Chondrocyte (in vitro differentiated cells): ENCODE measurements around the gene ZNF740. TPM values are rescaled to one million over a fixed set of nuclear protein-coding genes. Genes with fewer than 3 reads are reported as not detected.
A peak's percentile ranks its signal among the peaks of the same experiment; 100 is the strongest.

Experiments
- DNase-seq: peaks from one replicate; pipeline ENCODE4 v3.0.0; 2021; ENCODE audit warnings: mixed read lengths, low spot score
- H3K27ac Mint-ChIP-seq: one replicate; pipeline ENCODE4 v1.8.0; 2021; ENCODE audit warnings: mild to moderate bottlenecking, moderate library complexity, mixed read lengths; ENCODE audit not compliant: unreplicated experiment
- H3K27me3 Mint-ChIP-seq: 2 replicates; pipeline ENCODE4 v1.8.0; 2021; ENCODE audit warnings: low read depth, mixed read lengths
- H3K36me3 Mint-ChIP-seq: 2 replicates; pipeline ENCODE4 v1.8.0; 2021; ENCODE audit warnings: low read depth, mixed read lengths
- H3K4me1 Mint-ChIP-seq: 2 replicates; pipeline ENCODE4 v1.8.0; 2021; ENCODE audit warnings: low read depth, mild to moderate bottlenecking, mixed read lengths
- H3K4me3 Mint-ChIP-seq: one replicate; pipeline ENCODE4 v1.8.0; 2021; ENCODE audit warnings: mild to moderate bottlenecking, moderate library complexity, mixed read lengths; ENCODE audit not compliant: unreplicated experiment
- H3K9me3 Mint-ChIP-seq: 2 replicates; pipeline ENCODE4 v1.8.0; 2021; ENCODE audit warnings: low read depth, mixed read lengths
- CTCF ChIP-seq: fragments of 200-600 bp; sonication (generic); IDR thresholded peaks from 2 replicates; pipeline ENCODE4 v1.5.0; 2021; ENCODE audit warnings: antibody characterized with exemption, mild to moderate bottlenecking, moderate library complexity
- total RNA-seq: library from RNA; stranded (reverse); gene quantifications from 3 replicates; pipeline ENCODE4 v1.2.1, GENCODE V29; 2021

The ZNF740 gene
- total RNA-seq, 1 donor from 2014 or later, result 36.7 TPM

DNA sequence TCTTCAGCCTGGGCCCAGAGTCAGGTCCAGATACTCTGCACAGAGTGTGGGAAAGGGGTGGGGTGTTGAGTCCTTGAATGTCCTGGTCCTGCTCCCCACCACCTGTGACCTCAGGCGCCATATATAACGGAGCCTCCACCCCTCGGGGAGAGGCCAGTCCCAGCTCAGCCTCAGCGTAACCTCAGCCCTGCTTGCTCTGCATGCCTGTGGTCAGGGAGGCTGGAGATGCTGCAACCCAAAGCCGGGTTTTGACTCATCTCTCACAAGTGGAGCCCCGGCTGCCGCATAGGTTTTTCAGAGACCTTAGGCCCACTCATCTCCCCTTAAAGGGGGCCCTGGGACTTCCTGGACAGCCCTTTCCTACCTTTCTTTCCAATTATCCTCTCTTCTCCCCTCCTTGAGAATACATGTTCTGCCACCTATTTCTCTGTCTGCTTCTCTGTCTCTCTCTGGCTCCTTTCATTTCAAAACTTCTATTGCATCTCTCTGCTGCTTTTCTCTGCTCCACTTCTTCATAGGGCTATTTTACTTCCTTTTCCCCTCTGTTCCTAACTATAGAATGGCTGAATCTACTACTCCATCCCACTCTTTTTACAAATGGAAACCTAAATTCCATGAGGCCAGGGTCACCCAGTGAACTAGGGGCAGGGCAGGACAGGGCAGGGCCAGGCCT, 25.4 kb downstream of the ZNF740 start:
- no peak for TF ChIP-seq CTCF
- H3K9me3 Mint-ChIP-seq, result no peaks in the 10 kb centered on the region
- H3K27ac Mint-ChIP-seq, result peak overlapping the region; percentile 33
- no peaks in the 10 kb centered on the region for H3K27me3 Mint-ChIP-seq
- no peak overlapping the region for H3K4me3 Mint-ChIP-seq
- H3K36me3 Mint-ChIP-seq, result no peaks in the 10 kb centered on the region
- H3K4me1 Mint-ChIP-seq, result peaks cover 18% of the 10 kb centered on the region
- no peak for DNase-seq

- Mint-ChIP-seq H3K36me3 (peaks cover 6% of the 10 kb centered on the region), H3K9me3 (no peaks in the 10 kb centered on the region), H3K4me3 (no peak within 1 kb of the TSS), H3K27ac (peak within 1 kb of the TSS; percentile 30), H3K4me1 (peaks cover 14% of the 10 kb centered on the region), H3K27me3 (no peaks in the 10 kb centered on the region)
- no peak for DNase-seq
- TF ChIP-seq CTCF, result no peak
Measured at GRCh38 chr12:53207042-53207441, 26.5 kb downstream of the ZNF740 start, which contains the start of gene ITGB7. Gene ITGB7, minus strand, starts transcription at chr12:53207251. Its CDS starts 6,808 bp downstream, at chr12:53200443.

GRCh38 chr12:53208435-53208834, 27.9 kb downstream of the ZNF740 start:
- H3K9me3 Mint-ChIP-seq, result no peaks in the 10 kb centered on the region
- H3K36me3 Mint-ChIP-seq, result peaks cover 9% of the 10 kb centered on the region
- H3K4me1 Mint-ChIP-seq, result peaks cover 16% of the 10 kb centered on the region
- H3K27me3 Mint-ChIP-seq, result no peaks in the 10 kb centered on the region
- TF ChIP-seq CTCF, result no peak
- DNase-seq, result no peak
- H3K27ac Mint-ChIP-seq, result no peak overlapping the region
- no peak overlapping the region for H3K4me3 Mint-ChIP-seq

DNA sequence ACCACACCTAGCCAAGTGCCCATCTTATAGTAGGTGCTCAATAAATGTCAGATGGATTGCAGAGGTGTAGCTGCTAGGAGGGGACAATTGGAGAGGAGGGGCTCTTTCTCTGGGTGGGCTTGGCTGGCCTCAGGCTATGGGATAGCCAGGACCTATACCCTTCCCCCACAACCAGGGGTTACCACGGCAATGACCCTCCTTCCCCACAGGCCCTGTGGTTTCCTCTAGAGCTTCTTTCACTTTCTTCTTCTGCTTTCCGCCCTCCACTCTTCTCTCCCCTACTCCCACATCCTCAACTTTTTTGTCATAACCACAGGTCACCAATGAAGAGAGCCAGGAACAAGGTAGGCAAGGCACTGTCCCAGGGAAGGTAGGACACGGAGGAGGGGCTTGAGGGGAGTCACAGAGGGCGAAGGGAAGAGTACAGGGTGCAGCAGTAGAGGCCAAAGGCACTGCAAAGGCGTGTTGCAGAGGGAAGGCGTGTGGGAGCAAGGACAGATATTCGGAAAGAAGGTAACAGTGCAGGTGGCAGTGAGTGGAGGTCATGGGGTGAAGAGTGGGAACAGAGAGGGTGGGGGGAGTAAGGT, 28.4 kb downstream of the ZNF740 start:
- H3K4me3 Mint-ChIP-seq, result no peak overlapping the region
- DNase-seq, result no peak
- no peak overlapping the region for H3K27ac Mint-ChIP-seq
- no peaks in the 10 kb centered on the region for H3K27me3 Mint-ChIP-seq
- peaks cover 9% of the 10 kb centered on the region for H3K36me3 Mint-ChIP-seq
- no peak for TF ChIP-seq CTCF
- H3K9me3 Mint-ChIP-seq, result no peaks in the 10 kb centered on the region
- H3K4me1 Mint-ChIP-seq, result peaks cover 17% of the 10 kb centered on the region

- H3K27me3 Mint-ChIP-seq, result no peaks in the 10 kb centered on the region
- no peak for TF ChIP-seq CTCF
- H3K4me1 Mint-ChIP-seq, result peaks cover 20% of the 10 kb centered on the region
- DNase-seq, result no peak
- peaks cover 14% of the 10 kb centered on the region for H3K36me3 Mint-ChIP-seq
- H3K4me3 Mint-ChIP-seq, result no peak overlapping the region
- H3K9me3 Mint-ChIP-seq, result no peaks in the 10 kb centered on the region
- no peak overlapping the region for H3K27ac Mint-ChIP-seq
Measured at GRCh38 chr12:53210843-53211242, 30.3 kb downstream of the ZNF740 start.
